ENCODE data around the gene DTNBP1. TPM values are rescaled to one million over a fixed set of nuclear protein-coding genes. Genes with fewer than 3 reads are reported as not detected.
A peak's percentile ranks its signal among the peaks of the same experiment; 100 is the strongest.
"Not testable (repeated sequence)": the region's sequence is repeated elsewhere in the genome, so short reads cannot be mapped to it uniquely, and the experiment has no call there.

DTNBP1 gene
- total RNA-seq, 1 experiment from 2014 or later = 6.2 TPM

GRCh38 chr6:15677822-15678221 is 15.0 kb upstream of the DTNBP1 start:
- Histone ChIP-seq H3K9me3 (replicated peaks) (no peaks in the 10 kb centered on the region), H3K27ac (no peak overlapping the region), H3K4me1 (peaks cover 9% of the 10 kb centered on the region), H3K4me3 (no peak overlapping the region), H3K36me3 (no peaks in the 10 kb centered on the region), H3K27me3 (no peaks in the 10 kb centered on the region)
- DNase-seq = no peak

GRCh38 chr6:15675536-15676220 is 12.8 kb upstream of the DTNBP1 start:
- no peak overlapping the region for H3K4me3 ChIP-seq
- H3K27ac ChIP-seq = no peak overlapping the region
- H3K9me3 ChIP-seq (replicated peaks) = no peaks in the 10 kb centered on the region
- H3K27me3 ChIP-seq = no peaks in the 10 kb centered on the region
- DNase-seq = no peak
- H3K36me3 ChIP-seq = no peaks in the 10 kb centered on the region
- H3K4me1 ChIP-seq = peaks cover 12% of the 10 kb centered on the region

GRCh38 chr6:15674690-15675386 is 12.0 kb upstream of the DTNBP1 start:
- DNase-seq = peak in 1 of 2 experiments; percentile 36
- H3K4me3 ChIP-seq = no peak overlapping the region
- no peaks in the 10 kb centered on the region for H3K36me3 ChIP-seq
- H3K27ac ChIP-seq = no peak overlapping the region
- no peaks in the 10 kb centered on the region for H3K27me3 ChIP-seq
- peaks cover 12% of the 10 kb centered on the region for H3K4me1 ChIP-seq
- no peaks in the 10 kb centered on the region for H3K9me3 ChIP-seq (replicated peaks)

DNA sequence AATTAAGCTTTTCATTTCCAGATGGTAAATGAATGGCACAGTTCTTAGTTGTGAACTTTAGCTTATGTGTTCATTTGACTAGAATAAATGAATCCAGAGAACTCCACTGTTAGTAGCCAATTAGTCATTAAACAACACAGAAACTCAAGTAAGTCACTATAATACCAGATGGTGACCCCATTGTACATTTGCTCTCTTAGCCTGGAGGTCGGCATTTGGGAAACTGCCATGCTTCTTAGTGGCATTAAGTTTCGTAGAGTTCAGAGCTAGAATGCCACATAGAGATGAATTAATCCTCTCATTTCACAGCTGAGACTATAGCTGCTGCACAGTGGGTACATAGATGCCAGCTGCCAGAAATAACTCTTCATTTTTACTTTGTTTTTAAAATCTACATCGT is 10.8 kb upstream of the DTNBP1 start:
- no peak overlapping the region for H3K27ac ChIP-seq
- H3K4me3 ChIP-seq = no peak overlapping the region
- H3K27me3 ChIP-seq = no peaks in the 10 kb centered on the region
- peaks cover 12% of the 10 kb centered on the region for H3K4me1 ChIP-seq
- H3K9me3 ChIP-seq (replicated peaks) = no peaks in the 10 kb centered on the region
- no peaks in the 10 kb centered on the region for H3K36me3 ChIP-seq
- no peak for DNase-seq

GRCh38 chr6:15672818-15673217 is 10.0 kb upstream of the DTNBP1 start:
- H3K27ac ChIP-seq = no peak overlapping the region
- peaks cover 12% of the 10 kb centered on the region for H3K4me1 ChIP-seq
- H3K9me3 ChIP-seq (replicated peaks) = no peaks in the 10 kb centered on the region
- DNase-seq = no peak
- H3K27me3 ChIP-seq = no peaks in the 10 kb centered on the region
- no peak overlapping the region for H3K4me3 ChIP-seq
- no peaks in the 10 kb centered on the region for H3K36me3 ChIP-seq

GRCh38 chr6:15672291-15672690 is 9.5 kb upstream of the DTNBP1 start:
- no peak overlapping the region for H3K4me3 ChIP-seq
- no peak for DNase-seq

DNA sequence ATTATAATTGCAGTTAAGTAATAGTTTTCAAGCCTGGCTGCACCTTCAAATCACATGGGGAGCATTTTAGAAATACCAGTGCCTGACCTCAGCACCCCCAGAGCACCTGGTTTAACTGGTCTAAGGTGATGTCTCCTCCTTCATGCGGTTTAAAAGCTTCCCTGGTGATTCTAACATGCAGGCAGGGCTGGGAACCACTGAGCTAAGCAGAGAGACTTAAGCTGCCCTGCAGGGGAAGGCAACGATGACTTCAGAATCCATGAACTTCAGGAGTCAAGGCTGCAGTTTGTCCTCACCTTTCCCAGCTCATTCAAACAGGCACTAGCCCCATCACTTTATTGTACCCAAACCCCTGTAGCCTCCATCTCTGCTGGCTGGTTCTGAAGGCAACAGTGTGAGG is 6.1 kb upstream of the DTNBP1 start:
- no peaks in the 10 kb centered on the region for H3K27me3 ChIP-seq
- H3K4me3 ChIP-seq = no peak overlapping the region
- no peaks in the 10 kb centered on the region for H3K36me3 ChIP-seq
- H3K27ac ChIP-seq = no peak overlapping the region
- H3K4me1 ChIP-seq = peaks cover 12% of the 10 kb centered on the region
- H3K9me3 ChIP-seq (replicated peaks) = no peaks in the 10 kb centered on the region
- no peak for DNase-seq

More at GRCh38 chr6:15672291-15672690, 9.5 kb upstream of the DTNBP1 start:
- Histone ChIP-seq H3K4me1 (peaks cover 12% of the 10 kb centered on the region), H3K27ac (no peak overlapping the region), H3K27me3 (no peaks in the 10 kb centered on the region), H3K9me3 (replicated peaks) (no peaks in the 10 kb centered on the region), H3K36me3 (no peaks in the 10 kb centered on the region)

- not testable (repeated sequence) for H3K36me3 ChIP-seq; DNase-seq; H3K27ac ChIP-seq; H3K4me1 ChIP-seq; H3K9me3 ChIP-seq (replicated peaks); H3K27me3 ChIP-seq; H3K4me3 ChIP-seq
Measured at GRCh38 chr6:15666896-15667295, 4.1 kb upstream of the DTNBP1 start.

GRCh38 chr6:15665237-15665636 is 2.4 kb upstream of the DTNBP1 start:
- Histone ChIP-seq H3K27ac (no peak overlapping the region), H3K9me3 (replicated peaks) (no peaks in the 10 kb centered on the region), H3K36me3 (no peaks in the 10 kb centered on the region), H3K27me3 (no peaks in the 10 kb centered on the region), H3K4me1 (no peaks in the 10 kb centered on the region), H3K4me3 (no peak overlapping the region)
- no peak for DNase-seq

GRCh38 chr6:15663130-15663871 is 473 bp upstream of the DTNBP1 start:
- H3K4me1 ChIP-seq = no peaks in the 10 kb centered on the region
- no peak for DNase-seq
- H3K27ac ChIP-seq = no peak overlapping the region; the same call in 1 of the 2 replicates
- peak overlapping the region; percentile 79 for H3K4me3 ChIP-seq
- no peaks in the 10 kb centered on the region for H3K9me3 ChIP-seq (replicated peaks)
- no peaks in the 10 kb centered on the region for H3K27me3 ChIP-seq
- no peaks in the 10 kb centered on the region for H3K36me3 ChIP-seq

GRCh38 chr6:15661853-15662325 is 939 bp downstream of the DTNBP1 start:
- Histone ChIP-seq H3K36me3 (no peaks in the 10 kb centered on the region), H3K4me1 (no peaks in the 10 kb centered on the region), H3K27me3 (no peaks in the 10 kb centered on the region), H3K9me3 (replicated peaks) (no peaks in the 10 kb centered on the region), H3K27ac (peak overlapping the region; percentile 53), H3K4me3 (peak overlapping the region; percentile 79)
- peak in 1 of 2 experiments; percentile 19 for DNase-seq

DNA sequence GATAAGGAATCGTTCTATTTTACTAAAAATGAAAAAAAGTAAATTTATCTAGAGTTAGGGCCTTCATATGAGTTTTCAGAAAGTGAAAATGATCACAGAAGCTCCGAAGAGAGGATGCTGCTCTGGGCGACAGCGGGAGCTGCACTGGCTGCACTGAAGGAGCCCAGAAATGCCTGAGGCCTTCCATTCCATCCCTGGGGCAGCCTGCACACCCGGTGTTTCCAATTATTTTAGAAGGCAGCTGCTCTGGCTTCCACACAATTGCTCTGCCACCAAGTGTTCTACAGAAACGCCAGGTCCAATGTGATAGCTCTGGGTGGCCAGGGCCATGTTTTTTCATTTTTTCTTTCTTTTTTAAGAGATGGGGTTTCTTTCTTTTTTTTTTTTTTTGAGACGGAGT is 3.6 kb downstream of the DTNBP1 start:
- Histone ChIP-seq H3K9me3 (replicated peaks) (no peaks in the 10 kb centered on the region), H3K4me3 (no peak overlapping the region), H3K36me3 (no peaks in the 10 kb centered on the region), H3K27ac (no peak overlapping the region), H3K4me1 (no peaks in the 10 kb centered on the region), H3K27me3 (no peaks in the 10 kb centered on the region)
- no peak for DNase-seq

- Histone ChIP-seq H3K4me1 (no peaks in the 10 kb centered on the region), H3K36me3 (no peaks in the 10 kb centered on the region), H3K9me3 (replicated peaks) (no peaks in the 10 kb centered on the region), H3K4me3 (no peak overlapping the region), H3K27me3 (no peaks in the 10 kb centered on the region), H3K27ac (no peak overlapping the region)
- DNase-seq = no peak
Measured at GRCh38 chr6:15658181-15658744, 4.6 kb downstream of the DTNBP1 start.

DNA sequence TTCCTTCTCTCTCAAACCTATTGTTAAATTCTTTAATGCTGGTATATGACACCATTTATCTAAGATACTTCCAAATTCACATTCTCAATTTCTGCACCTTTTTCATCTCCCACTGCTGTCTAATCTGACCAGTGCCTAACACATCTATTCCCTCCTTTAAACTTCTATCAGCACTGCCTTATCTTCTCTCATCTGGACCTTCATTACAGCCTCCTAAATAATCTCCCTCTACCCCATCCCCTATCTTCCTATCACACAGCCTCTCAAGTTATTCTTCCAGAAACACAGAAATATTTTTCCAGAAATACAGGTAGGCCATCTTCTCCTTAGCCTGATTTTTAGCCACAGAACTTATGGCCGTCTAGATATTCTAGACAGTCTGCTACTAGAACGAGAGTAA is 5.5 kb downstream of the DTNBP1 start:
- Histone ChIP-seq H3K27me3 (no peaks in the 10 kb centered on the region), H3K27ac (no peak overlapping the region), H3K4me1 (no peaks in the 10 kb centered on the region), H3K9me3 (replicated peaks) (no peaks in the 10 kb centered on the region), H3K36me3 (no peaks in the 10 kb centered on the region), H3K4me3 (no peak overlapping the region)
- DNase-seq = no peak

DNA sequence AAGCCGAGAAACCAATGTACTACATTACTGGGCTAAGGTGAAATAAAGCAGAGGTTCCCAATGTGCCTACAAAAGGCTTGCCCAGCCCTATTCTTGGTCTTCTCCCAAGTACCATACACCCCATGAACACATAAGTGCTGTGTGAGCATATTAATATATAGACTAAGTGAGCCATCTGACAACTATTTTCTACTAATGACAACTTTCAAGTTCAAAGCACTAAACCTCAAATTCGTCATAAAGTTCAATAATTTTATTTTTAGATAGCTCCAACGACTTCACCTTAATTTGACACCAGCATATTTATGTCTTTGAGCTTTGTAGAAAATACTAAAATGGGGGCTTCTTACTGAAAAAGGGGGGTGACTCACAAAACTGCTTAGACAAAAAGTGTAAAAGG is 6.7 kb downstream of the DTNBP1 start:
- Histone ChIP-seq H3K36me3 (no peaks in the 10 kb centered on the region), H3K27me3 (no peaks in the 10 kb centered on the region), H3K9me3 (replicated peaks) (no peaks in the 10 kb centered on the region), H3K4me1 (no peaks in the 10 kb centered on the region), H3K4me3 (no peak overlapping the region), H3K27ac (no peak overlapping the region)
- DNase-seq = no peak

All from SJCRH30 (cell line).